Neuron (in vitro differentiated cells): ENCODE measurements around the gene COL9A3.

ENCODE experiments used
- H2AFZ ChIP-seq: one replicate; pipeline ENCODE4 v1.6.1; 2013; ENCODE audit warnings: low read depth, mild to moderate bottlenecking, inconsistent platforms, low read length, moderate library complexity
- H3K27me3 ChIP-seq: one replicate; pipeline ENCODE4 v1.6.1; 2013; ENCODE audit warnings: low read length; ENCODE audit not compliant: insufficient read depth
- H3K36me3 ChIP-seq: one replicate; pipeline ENCODE4 v1.6.1; 2013; ENCODE audit warnings: low read length; ENCODE audit not compliant: insufficient read depth
- H3K4me1 ChIP-seq: one replicate; pipeline ENCODE4 v1.6.1; 2013; ENCODE audit warnings: low read length; ENCODE audit not compliant: insufficient read depth
- H3K4me3 ChIP-seq: 2 replicates; pipeline ENCODE4 v1.5.1; 2013; ENCODE audit warnings: mild to moderate bottlenecking, low read length, moderate library complexity
- H3K9me3 ChIP-seq: one replicate; pipeline ENCODE4 v1.6.1; 2013; ENCODE audit warnings: low read length

Gene COL9A3

DNA sequence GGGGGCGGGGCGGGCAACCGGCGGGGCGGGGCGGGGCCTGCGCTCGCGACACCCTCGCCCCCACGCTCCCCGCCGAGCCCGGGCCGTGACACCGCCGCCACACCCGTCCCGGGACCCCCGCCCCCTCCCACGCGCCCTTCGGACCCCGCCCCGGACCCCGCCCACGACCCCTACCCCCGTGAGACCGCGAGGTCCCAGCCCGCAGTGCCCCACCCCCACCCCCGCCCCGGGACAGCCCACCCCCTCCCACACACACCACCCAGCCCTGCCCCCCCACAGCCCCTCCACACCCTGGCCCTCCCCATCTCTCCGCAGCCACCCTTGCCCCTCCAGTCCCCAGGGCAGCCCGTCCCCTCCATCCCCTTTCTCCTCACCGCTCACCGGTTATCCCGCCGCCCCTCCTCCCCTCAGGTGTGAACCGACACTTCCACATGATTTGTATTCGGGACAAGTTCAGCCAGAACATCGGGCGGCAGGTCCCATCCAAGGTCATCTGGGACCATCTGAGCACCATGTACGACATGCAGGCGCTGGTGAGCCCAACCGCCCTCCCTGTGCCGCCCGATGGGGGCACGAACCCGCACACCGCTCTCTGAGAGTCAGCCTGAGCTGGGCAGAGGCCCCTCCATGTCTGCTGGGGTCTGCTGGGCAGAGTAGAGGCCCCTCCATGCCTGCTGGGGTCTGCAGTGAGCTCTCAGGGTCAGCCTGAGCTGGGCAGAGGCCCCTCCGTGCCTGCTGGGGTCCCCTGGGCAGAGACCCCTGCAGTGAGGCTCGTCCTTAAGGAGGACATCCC is 20.0 kb upstream of the COL9A3 start:
- H3K9me3 ChIP-seq, result no peaks in the 10 kb centered on the region
- H2AFZ ChIP-seq, result no peak overlapping the region
- peaks cover 4% of the 10 kb centered on the region for H3K27me3 ChIP-seq
- H3K36me3 ChIP-seq, result peaks cover 33% of the 10 kb centered on the region
- peaks cover 21% of the 10 kb centered on the region for H3K4me1 ChIP-seq
- peak overlapping the region; percentile 58 for H3K4me3 ChIP-seq

DNA sequence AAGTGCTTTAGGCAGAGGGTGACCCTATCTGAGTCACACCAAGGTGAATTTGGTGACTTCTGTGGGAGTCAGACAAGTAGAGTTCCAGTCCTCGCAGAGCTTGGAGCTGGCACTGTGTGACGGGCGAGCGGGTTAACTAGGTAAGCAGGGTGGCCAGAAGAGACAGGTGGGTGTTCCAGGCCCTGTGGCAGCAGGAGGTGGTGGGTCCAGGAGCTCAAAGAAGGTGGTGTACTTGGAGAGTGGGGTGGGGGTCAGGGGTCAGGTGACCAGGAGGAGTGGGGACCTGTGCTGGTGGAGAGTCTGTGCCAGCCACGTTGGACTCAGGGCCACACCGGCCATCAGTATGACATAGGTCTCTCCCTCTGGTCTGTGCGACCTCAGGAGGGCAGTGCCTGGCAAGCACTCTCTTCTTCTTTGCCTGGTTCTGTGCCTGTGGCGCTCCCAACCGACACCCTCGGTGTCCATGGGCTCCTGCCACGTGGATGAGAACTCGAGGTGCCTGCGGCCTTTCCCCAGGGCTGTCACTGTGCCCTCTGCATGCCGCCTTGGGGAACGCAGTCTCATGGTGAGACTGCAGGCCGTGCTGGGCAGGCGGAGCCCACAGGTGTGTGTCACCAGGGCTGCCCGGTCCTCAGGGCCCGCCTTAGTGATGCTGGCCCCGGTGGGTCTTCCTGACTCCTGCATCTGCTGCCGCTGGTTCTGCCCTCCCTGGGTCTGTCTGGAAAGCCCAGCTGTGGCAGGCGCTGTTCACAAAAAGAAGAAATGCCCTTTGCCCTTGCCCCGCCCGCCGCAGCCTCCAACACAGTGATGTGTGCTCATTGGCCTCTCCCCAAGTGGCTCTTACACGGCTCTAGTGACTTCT is 18.9 kb upstream of the COL9A3 start:
- H3K4me3 ChIP-seq, result no peak overlapping the region
- H3K36me3 ChIP-seq, result peaks cover 33% of the 10 kb centered on the region
- H3K27me3 ChIP-seq, result peaks cover 3% of the 10 kb centered on the region
- H3K9me3 ChIP-seq, result no peaks in the 10 kb centered on the region
- H2AFZ ChIP-seq, result no peak overlapping the region
- peaks cover 21% of the 10 kb centered on the region for H3K4me1 ChIP-seq

DNA sequence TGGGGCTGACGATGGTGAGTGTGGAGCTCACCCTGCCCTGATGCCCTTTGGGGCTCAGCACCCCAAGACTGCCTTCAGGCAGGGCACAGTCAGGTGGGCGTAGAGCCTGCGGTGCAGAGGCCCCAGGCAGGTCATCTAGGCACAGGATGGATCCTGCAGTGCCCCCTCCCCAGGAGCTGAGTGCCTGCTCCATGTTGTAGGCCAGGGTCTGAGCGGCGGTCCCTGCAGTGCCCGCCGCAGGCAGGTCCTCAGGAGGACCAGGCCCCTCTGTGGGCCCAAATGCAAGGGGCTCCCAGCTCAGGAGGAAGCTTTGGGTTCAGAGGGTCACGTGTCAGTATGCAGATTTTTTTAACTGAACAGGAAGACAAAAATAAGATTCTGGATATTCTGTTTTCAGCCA is 17.8 kb upstream of the COL9A3 start:
- H3K9me3 ChIP-seq, result no peaks in the 10 kb centered on the region
- no peak overlapping the region for H3K4me3 ChIP-seq
- H3K36me3 ChIP-seq, result peaks cover 33% of the 10 kb centered on the region
- H3K4me1 ChIP-seq, result peaks cover 18% of the 10 kb centered on the region
- H2AFZ ChIP-seq, result no peak overlapping the region
- H3K27me3 ChIP-seq, result no peaks in the 10 kb centered on the region

DNA sequence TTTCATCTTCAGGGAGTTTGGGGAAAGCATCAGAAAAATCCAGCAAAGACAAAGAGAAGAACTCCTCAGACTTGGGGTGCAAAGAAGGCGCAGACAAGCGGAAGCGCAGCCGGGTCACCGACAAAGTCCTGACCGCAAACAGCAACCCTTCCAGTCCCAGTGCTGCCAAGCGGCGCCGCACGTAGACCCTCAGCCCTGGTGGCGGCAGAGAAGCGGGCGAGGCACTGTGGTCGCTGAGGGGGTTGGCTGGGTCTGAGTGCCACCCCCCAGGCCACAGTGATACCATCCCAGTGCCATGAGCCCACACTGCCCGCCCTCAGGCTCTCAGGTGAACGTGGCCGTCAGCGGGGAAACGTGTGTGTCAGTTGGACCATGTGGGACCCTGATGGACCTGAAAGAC is 17.4 kb upstream of the COL9A3 start:
- H3K27me3 ChIP-seq, result no peaks in the 10 kb centered on the region
- peaks cover 33% of the 10 kb centered on the region for H3K36me3 ChIP-seq
- H3K9me3 ChIP-seq, result no peaks in the 10 kb centered on the region
- no peak overlapping the region for H3K4me3 ChIP-seq
- H2AFZ ChIP-seq, result no peak overlapping the region
- peaks cover 18% of the 10 kb centered on the region for H3K4me1 ChIP-seq

DNA sequence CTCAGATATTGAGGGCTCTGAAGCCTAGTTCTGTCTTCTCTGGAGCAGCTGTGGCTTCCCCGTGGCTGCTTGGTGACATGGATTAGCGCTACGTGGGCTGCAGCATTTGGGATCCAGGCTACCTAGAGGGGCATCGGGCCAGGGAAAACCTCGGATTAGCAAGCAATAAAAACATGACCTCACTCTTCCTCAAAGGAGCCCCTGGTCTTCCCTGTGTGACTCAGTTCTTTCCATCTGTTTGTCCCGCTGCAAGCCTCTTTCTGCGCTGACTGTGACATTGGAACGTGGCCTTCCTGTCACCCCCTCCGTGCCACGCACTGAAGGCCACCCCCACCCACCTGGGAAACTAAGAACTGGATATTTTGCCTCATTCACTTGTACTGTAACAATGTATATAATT is 17.0 kb upstream of the COL9A3 start:
- H2AFZ ChIP-seq, result no peak overlapping the region
- H3K4me1 ChIP-seq, result peaks cover 15% of the 10 kb centered on the region
- H3K4me3 ChIP-seq, result no peak overlapping the region
- H3K9me3 ChIP-seq, result no peaks in the 10 kb centered on the region
- H3K27me3 ChIP-seq, result no peaks in the 10 kb centered on the region
- peaks cover 33% of the 10 kb centered on the region for H3K36me3 ChIP-seq

DNA sequence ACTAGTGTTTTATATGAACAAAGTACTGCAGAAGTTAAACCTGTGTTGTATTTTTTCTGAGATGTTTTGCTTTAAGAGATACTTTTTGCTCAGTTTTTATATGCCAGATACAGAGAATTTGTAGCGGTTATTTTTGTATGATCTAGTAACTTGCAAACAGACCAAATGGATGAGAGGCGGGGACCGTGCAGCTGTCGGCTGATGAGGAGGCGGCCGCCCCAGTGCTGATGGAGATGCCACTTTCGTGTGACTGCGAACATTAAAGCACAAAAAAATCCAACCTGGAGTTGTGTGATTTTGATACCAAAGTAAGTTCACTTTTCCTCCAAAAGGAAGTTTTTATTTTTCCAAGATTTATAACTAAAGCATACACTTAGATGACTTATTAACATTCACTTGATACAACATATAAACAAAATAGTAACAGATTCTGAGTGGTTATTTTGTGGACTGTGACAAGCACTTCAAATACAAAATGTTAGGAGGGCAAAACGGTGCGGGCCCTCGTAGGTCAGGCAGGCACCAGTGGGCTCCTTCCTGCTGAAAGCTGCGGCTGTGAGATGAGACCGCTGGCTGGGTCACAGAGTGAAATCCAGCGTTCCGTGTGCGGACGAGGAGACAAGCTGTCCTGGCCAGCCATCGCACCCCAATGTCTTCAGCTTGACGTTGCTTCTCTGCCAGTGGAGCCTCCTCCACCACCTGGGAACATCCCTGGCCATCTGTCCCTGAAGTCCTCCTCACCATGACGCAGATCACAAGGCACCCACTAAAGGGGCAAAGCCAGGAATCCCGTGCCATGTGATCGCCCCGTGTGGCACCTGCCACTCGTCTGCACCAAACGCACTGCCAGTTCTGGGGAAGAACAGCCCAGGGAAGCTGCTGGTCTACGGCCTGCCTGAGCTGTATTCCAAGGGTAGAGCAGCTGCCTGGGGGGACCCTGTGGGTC is 16.3 kb upstream of the COL9A3 start:
- peaks cover 33% of the 10 kb centered on the region for H3K36me3 ChIP-seq
- H2AFZ ChIP-seq, result no peak overlapping the region
- no peaks in the 10 kb centered on the region for H3K9me3 ChIP-seq
- peaks cover 13% of the 10 kb centered on the region for H3K4me1 ChIP-seq
- H3K27me3 ChIP-seq, result no peaks in the 10 kb centered on the region
- no peak overlapping the region for H3K4me3 ChIP-seq

DNA sequence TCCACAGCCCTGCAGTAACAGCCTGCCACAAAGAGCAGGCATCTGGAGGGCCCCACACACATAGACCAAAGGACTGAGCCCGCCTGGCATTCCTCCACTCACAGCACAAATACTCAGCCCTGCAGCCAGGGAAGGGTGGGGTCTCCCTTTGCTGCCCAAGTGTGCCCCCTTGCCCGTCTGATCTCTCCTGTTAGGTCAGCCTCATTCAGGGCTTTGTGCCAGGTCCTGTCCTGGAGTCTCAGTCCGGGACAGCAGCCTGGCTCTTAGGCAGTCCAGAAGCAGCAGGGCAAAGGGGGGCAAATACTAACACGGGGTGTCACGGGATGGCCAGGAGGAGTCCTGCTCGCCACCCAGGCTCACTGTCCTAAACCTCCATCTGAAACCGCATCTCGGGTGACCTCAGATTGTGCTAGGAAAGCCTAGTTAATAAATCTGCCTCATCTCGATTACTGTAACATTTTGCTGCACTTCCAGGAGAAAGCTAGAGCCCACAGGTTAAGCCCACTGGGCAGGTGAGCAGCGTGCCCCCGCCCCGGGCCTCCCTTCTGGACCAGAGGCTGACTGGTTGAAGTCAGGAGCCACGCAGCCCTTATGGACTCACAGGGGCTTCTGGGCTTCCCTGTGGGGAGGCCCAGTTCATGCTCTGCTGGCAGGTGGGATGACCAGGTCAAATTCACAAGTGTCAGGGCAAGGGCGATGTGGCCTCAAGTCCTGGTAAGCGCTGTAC is 15.4 kb upstream of the COL9A3 start:
- H3K27me3 ChIP-seq, result no peaks in the 10 kb centered on the region
- H2AFZ ChIP-seq, result no peak overlapping the region
- no peaks in the 10 kb centered on the region for H3K9me3 ChIP-seq
- peaks cover 20% of the 10 kb centered on the region for H3K4me1 ChIP-seq
- no peak overlapping the region for H3K4me3 ChIP-seq
- H3K36me3 ChIP-seq, result peaks cover 33% of the 10 kb centered on the region

DNA sequence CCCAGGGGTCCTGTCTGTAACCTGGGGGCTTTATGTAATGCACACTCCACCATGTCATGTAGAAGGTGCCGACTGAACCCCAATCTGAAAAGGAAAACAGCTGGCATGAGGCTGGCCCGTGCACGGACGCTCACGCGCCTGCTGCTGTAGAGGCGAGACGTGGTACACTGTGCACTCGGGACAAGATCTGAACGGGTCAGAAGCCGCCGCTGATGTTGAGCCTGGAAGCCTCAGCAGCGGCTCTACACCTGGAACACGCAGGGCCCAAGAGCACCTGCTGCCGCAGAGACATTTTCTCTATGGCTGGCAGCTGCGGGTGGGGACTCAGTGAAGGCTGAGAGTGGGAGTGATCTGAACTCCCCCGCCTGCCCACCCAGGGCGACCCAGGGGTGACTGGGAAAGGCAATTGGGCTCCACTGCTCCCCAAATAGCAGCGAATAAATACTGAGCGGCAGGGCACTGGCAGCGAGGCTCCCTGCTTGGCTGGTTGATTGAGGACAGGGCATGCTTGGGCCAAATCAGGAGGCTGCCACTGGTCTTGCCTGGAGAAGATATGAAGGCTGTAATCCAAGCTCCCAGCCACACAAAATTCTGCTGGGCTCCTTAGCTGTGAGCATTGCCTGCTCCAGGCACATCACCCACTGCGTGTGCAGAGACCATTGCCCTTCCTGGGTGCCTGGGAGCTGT is 14.7 kb upstream of the COL9A3 start:
- Histone ChIP-seq H3K27me3 (no peaks in the 10 kb centered on the region), H2AFZ (no peak overlapping the region), H3K9me3 (no peaks in the 10 kb centered on the region), H3K4me1 (peaks cover 21% of the 10 kb centered on the region), H3K4me3 (no peak overlapping the region), H3K36me3 (peaks cover 33% of the 10 kb centered on the region)

DNA sequence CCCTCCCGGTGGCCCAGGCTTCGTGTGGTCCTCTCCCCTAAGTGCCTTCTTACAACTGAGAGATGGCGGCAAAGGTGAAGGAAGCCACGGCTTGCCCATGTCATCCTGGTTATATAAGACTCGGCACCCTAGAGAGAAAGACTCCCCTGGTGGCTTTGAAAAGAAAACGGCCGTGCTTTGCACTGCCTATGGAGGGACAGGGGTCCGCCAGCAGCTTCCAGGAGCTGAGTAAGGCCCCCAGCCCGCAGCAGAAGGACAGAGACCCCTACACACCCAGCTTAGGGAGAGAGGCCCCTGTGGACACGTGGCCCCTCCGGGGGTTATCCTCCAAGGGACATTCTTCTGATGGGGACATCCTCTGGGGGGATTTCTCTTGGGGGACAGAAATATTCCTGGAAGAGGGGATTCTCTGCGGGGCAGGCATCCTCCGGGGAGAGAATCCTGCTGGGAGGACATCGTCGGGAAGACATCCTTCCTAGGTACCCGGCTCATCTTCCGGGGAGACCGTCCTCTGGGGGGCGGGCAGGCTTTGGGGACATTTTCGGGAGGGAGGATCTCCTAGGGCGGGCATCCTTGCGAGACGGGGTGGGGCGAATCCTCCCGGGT is 12.7 kb upstream of the COL9A3 start:
- no peaks in the 10 kb centered on the region for H3K9me3 ChIP-seq
- no peak overlapping the region for H2AFZ ChIP-seq
- H3K27me3 ChIP-seq, result no peaks in the 10 kb centered on the region
- peak overlapping the region; percentile 13 for H3K4me3 ChIP-seq
- peaks cover 15% of the 10 kb centered on the region for H3K4me1 ChIP-seq
- H3K36me3 ChIP-seq, result peaks cover 24% of the 10 kb centered on the region

DNA sequence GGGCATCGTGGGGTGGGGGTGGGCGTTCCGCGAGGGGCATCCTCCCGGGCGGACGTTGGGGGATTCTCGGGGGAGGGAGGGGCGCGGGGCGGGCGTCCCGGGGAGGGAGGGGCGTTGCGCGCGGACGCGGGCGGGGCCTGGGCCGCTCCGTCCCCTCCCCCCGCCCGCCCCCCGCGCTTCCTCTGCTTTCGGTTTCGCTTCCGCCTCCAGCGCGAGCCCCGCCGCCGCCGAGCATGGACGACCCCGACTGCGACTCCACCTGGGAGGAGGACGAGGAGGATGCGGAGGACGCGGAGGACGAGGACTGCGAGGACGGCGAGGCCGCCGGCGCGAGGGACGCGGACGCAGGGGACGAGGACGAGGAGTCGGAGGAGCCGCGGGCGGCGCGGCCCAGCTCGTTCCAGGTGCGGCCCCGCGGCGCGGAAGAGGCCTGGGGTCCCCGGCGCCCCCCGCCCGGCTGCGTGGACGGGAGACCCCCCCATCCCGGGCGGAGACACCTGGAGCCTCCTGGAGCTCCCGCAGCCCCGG is 12.2 kb upstream of the COL9A3 start, which contains the start of gene OGFR:
OGFR (plus strand) TSS at position 209 of the 528 bp plus-strand sequence; CDS start at position 234, 25 bp downstream.
- Histone ChIP-seq H3K27me3 (no peaks in the 10 kb centered on the region), H3K4me3 (peak within 1 kb of the TSS; percentile 78), H2AFZ (no peak within 1 kb of the TSS), H3K36me3 (peaks cover 23% of the 10 kb centered on the region), H3K4me1 (peaks cover 15% of the 10 kb centered on the region), H3K9me3 (no peaks in the 10 kb centered on the region)

DNA sequence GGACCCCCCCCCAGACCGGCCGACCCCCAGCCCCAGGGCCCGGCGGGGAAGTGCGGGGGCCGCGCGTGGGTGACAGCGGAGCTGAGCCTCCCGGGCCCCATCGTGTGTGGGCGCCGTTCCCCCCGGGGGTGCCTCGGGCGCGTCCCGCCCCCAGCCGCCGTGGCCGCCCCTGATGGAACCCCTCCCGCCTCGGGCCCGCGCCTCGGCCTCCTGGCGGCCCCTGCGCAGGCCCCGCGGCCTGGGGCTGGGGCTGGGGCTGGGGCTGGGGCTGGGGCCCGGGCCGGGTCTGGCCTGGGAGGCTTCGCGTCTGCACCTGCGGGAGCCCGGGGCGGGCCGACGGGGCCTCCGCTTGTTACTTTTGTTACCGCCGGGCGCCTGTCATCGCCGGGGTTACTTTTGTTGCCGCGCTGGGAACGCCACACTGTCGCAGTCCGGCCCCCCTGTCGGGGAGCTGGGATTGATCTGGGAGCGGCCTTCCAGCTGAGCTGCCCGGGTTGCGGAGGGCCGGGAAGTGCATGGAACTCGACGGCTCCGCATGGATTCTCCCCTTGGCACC is 11.6 kb upstream of the COL9A3 start:
- Histone ChIP-seq H2AFZ (no peak overlapping the region), H3K36me3 (peaks cover 23% of the 10 kb centered on the region), H3K9me3 (no peaks in the 10 kb centered on the region), H3K27me3 (no peaks in the 10 kb centered on the region), H3K4me1 (peaks cover 15% of the 10 kb centered on the region), H3K4me3 (peak overlapping the region; percentile 78)
